SU-DHL-6 (cell line): Measurements from ENCODE around the gene RNF113A.

ENCODE experiments used
- CTCF ChIP-seq: fragments of 200-600 bp; sonication (generic); IDR thresholded peaks from one replicate; pipeline ENCODE4 v1.5.1; 2017; ENCODE audit warnings: antibody characterized with exemption, mild to moderate bottlenecking, low read length, moderate library complexity; ENCODE audit not compliant: insufficient read depth, poor library complexity, severe bottlenecking
- EZH2phosphoT487 ChIP-seq: fragments of 200-600 bp; sonication (generic), shearing (Covaris generic); conservative IDR thresholded peaks from 2 replicates; pipeline ENCODE4 v1.6.1; 2018; ENCODE audit warnings: mild to moderate bottlenecking, antibody characterized with exemption, low read length, moderate library complexity, mixed read lengths

DNA sequence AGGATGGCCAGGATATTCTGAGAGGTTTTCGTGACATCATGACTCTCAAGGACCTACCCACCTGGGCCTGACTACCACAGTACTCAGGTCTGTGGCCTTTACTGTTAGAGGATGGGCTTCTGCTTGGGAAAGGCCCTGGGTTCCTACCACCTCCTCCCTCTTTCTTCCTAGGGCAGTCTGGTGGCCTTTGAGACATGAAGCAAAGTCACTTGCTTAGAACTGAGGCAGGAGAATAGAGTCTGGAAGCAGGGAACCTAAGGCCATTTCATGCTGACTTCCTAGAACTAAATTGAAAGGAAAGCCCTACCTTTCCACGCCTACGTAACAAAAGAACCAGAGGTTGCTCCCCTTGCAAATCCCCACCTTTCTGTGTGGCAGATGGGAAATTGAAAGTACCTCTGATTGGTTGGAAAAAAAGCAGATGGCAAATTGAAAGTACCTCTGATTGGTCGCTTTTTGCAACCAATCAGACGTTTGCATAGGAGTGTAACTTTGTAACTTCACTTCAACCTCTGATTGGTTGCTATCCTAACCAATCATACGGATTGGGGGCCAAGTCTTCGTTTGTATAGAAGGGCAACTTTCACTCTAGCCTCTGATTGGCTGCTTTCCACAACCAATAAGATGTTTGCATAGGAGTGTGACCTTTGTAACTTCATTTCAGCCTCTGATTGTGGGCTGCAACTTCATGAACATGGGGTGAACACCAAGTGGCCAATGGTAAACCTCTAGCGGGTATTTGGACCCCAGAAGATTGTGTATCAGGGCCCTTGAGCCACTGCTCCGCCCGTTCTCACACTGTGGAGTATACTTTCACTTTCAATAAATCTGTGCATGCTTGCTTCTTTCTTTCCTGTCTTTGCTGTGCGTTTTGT is 14.3 kb upstream of the RNF113A start:
- TF ChIP-seq CTCF (no peak), EZH2phosphoT487 (no peak)
